Fibroblast of pulmonary artery (primary cell): Measurements from ENCODE around the gene ADARB2.

Experiments used
- DNase-seq: peaks from one replicate; pipeline ENCODE4 v3.0.0-alpha.2; 2010; ENCODE audit warnings: low read depth
- H3K4me3 ChIP-seq: replicated peaks from 2 replicates; pipeline ENCODE4 v1.5.1; 2011; ENCODE audit warnings: low read depth, mild to moderate bottlenecking, control low read depth, low read length, moderate library complexity
- TF ChIP-seq, protein P1 (sequence below): IDR thresholded peaks from 2 replicates; pipeline ENCODE4 v1.5.1; 2011; ENCODE audit warnings: mild to moderate bottlenecking, control low read depth, low read length, inconsistent platforms; ENCODE audit errors: missing control alignments

The ADARB2 gene

DNA sequence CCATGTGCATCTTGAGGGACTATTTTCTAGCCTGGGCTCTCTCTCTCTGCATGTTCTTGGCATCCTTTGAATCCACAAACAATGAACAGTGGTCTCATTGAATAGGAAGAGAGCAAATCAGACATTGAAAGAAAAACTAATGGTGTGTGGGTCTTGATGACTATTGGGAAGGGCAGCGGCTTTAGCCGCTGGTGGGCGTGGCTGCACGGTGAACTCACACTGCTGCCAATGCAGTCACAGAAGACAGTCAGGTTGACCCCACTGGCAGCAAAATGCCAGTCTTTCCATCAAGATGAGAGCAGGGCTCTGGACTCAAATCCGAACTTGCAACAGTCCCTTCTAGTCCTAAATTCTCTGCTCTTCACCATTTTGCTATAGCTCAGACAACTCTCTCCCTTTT lies 91.0 kb downstream of the ADARB2 start:
- TF ChIP-seq, protein P1, sequence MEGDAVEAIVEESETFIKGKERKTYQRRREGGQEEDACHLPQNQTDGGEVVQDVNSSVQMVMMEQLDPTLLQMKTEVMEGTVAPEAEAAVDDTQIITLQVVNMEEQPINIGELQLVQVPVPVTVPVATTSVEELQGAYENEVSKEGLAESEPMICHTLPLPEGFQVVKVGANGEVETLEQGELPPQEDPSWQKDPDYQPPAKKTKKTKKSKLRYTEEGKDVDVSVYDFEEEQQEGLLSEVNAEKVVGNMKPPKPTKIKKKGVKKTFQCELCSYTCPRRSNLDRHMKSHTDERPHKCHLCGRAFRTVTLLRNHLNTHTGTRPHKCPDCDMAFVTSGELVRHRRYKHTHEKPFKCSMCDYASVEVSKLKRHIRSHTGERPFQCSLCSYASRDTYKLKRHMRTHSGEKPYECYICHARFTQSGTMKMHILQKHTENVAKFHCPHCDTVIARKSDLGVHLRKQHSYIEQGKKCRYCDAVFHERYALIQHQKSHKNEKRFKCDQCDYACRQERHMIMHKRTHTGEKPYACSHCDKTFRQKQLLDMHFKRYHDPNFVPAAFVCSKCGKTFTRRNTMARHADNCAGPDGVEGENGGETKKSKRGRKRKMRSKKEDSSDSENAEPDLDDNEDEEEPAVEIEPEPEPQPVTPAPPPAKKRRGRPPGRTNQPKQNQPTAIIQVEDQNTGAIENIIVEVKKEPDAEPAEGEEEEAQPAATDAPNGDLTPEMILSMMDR: no peak
- no peak overlapping the region for H3K4me3 ChIP-seq

DNA sequence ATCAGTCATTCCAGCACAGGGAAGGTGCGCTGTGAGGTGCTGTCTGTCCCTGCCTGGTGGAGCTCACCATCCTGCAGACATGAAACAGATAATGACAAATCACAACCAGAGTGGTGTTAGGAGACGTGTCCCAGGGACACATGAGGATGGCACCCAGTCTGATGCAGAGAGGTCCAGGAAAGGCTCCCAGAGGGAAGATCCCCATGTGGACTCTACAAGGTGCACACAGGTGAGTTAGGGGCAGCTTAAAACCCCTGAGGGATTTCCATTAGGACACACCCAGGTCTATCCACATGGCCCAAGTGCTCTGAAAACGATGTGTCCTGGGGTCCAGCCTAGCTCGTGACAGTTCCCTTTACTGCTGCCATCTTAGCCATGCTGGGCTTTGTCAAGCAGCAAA lies 91.4 kb downstream of the ADARB2 start:
- TF ChIP-seq, protein P1: no peak
- no peak overlapping the region for H3K4me3 ChIP-seq
- DNase-seq: no peak

More for the DNA sequence above, 91.0 kb downstream of the ADARB2 start:
- DNase-seq: no peak

DNA sequence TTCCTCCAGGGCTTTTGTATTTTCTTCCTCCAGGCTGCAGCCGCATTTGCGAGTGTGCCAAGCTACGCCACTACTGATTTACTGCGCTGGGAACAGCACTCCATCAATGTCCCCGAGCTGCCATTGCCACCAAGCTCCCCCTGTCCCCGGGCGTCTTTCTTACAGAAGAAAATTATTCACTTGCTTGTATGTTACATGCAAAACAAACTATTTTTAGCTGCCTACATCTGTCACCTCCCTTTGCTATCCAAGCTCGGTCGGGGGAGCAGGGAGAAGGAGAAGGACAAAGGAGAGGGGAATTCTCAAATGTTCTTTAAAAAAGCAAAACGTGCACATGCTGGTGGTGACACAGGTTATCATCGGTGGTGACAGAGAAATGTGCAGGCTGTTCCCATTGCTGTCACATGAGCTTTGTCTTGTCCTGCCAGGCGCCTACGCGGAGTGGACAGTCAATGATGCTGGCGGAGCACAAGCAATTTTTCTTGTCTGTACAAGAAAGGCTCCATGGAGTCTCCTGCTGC lies 93.1 kb downstream of the ADARB2 start:
- TF ChIP-seq, protein P1: no peak
- H3K4me3 ChIP-seq: no peak overlapping the region
- DNase-seq: no peak

DNA sequence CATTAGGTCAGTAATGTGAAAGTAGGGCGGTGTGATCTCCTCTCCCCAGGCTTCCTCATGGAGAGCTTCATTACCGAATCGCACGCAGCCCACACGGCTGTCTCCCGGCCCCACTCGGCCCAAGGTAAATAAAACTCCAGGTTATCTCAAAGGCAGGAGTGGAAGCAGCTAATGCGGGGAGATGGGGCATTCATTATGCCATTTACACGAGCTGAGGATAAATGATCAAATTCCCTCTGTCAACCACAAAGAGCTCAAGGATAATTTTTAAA lies 93.5 kb downstream of the ADARB2 start:
- no peak for DNase-seq
- TF ChIP-seq, protein P1: no peak
- no peak overlapping the region for H3K4me3 ChIP-seq

DNA sequence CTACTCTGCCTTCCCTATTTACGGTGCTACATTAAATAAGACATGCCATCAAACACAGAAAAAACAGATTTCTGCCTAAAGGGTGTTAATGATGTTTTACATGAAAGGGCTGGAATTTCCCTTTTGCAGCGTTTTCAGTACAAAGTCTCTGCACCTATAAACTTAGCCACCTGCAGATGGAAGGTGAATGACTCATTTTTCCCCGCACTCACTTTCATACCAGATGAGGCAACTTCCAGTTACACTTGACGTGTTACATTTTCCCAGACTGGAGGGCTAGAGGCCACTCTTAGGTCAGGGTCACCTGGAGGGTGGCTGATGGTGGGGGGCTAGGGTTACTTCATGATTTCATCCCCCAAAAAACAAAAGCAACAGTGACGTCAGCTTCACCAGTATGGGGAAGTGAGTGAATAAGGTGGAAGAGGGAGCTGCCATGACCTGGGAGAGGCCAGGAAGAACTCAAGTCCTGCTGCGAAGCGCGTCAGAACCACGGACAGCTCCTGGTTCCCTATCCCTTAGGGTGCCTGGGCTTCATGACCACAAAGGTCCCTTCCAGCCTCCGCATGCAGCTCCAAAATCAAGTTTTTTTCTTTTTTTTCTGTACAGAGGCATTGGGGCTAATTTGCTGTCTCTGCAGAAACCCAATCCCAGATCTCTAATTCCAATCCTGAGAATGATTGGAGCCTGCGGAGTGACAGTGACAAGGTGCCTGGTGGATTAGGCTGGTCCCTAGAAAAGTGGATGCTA lies 94.0 kb downstream of the ADARB2 start:
- no peak overlapping the region for H3K4me3 ChIP-seq
- TF ChIP-seq, protein P1: no peak
- no peak for DNase-seq

DNA sequence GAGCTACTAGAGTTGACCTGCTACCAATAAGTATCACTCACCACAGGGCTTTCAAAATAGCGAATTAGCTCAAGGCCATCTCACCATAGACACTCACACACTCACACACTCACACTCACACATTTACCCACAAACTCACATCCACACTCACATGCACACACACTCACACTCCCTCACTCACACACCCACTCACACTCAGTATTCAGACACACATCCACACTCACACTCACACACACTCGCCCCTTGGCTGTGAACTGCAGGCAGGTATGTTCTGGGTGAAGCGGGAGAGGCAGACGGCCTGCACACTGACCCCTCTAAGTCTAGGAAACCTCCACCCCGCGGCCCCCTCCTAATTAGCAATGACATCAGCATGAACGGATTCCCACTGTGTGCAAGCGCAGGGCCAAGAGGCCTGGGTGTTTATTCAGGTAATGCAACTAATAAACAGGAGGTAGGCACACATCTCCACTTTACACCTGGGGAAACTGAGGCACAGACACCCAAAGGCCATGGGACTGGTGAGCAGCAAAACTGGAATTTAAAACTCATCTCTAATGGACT lies 94.6 kb downstream of the ADARB2 start:
- no peak for DNase-seq
- no peak overlapping the region for H3K4me3 ChIP-seq
- TF ChIP-seq, protein P1: no peak

DNA sequence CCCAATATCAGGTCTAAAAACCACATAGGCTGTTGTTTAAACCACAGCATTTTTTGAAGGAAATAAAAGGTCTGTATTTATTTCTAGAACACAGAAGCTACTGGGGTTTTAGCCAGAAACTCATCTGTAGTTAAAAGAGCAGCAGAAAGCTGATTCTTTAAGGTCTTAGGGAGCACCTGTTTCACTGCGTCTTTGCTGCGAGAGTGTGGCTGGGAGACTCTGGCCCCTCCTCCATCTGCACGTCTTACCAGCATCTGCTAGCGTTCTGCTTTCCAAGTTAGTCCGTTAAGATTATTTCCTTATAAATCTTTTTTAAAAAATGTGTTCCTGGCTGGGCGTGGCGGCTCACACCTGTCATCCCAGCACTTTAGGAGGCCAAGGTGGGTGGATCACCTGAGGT lies 95.9 kb downstream of the ADARB2 start:
- TF ChIP-seq, protein P1: no peak
- no peak overlapping the region for H3K4me3 ChIP-seq
- no peak for DNase-seq
